Brain microvascular endothelial cell (primary cell): ENCODE measurements around the gene PLCG2.

Experiments
- DNase-seq: peaks from one replicate; pipeline ENCODE4 v3.0.0-alpha.2; 2020
- H3K27ac ChIP-seq: fragments of 250-450 bp; sonication (Bioruptor Pico); 2 replicates; pipeline ENCODE4 v1.5.1; 2020; ENCODE audit warnings: mild to moderate bottlenecking, moderate library complexity
- H3K27me3 ChIP-seq: fragments of 250-450 bp; sonication (Bioruptor Pico); replicated peaks from 2 replicates; pipeline ENCODE4 v1.5.1; 2020; ENCODE audit warnings: mild to moderate bottlenecking
- H3K36me3 ChIP-seq: fragments of 250-450 bp; sonication (Bioruptor Pico); replicated peaks from 2 replicates; pipeline ENCODE4 v1.5.1; 2020; ENCODE audit warnings: mild to moderate bottlenecking
- H3K4me3 ChIP-seq: 2 replicates; pipeline ENCODE4 v1.5.1; 2011; ENCODE audit warnings: low read depth, mild to moderate bottlenecking, control low read depth, low read length, moderate library complexity
- CTCF ChIP-seq: IDR thresholded peaks from 2 replicates; pipeline ENCODE4 v1.5.1; 2011; ENCODE audit warnings: low read depth, mild to moderate bottlenecking, moderate library complexity, low read length, control low read depth, inconsistent platforms; ENCODE audit errors: missing control alignments
- in situ Hi-C: cut with HindIII; loops from 2 replicates; pipeline ENCODE4 v1.10.0; 2017; ENCODE audit warnings: low sequenced_read_pairs, low pct_ligation_motif_present

Gene PLCG2

GRCh38 chr16:81885976-81886586 is 107.0 kb downstream of the PLCG2 start:
- no peaks in the 10 kb centered on the region for H3K36me3 ChIP-seq
- in situ Hi-C loops: no loop called here
- no peaks in the 10 kb centered on the region for H3K27me3 ChIP-seq
- H3K27ac ChIP-seq: no peak overlapping the region
- H3K4me3 ChIP-seq: no peak overlapping the region
- TF ChIP-seq CTCF: peak; percentile 82
- peak; percentile 16 for DNase-seq

- DNase-seq: no peak
- no peaks in the 10 kb centered on the region for H3K36me3 ChIP-seq
- no peak overlapping the region for H3K27ac ChIP-seq
- no peak for TF ChIP-seq CTCF
- H3K27me3 ChIP-seq: no peaks in the 10 kb centered on the region
- in situ Hi-C loops: no loop called here
- no peak overlapping the region for H3K4me3 ChIP-seq
These were observed 109.7 kb downstream of the PLCG2 start for GRCh38 chr16:81888520-81889394.

GRCh38 chr16:81891736-81892364 is 112.8 kb downstream of the PLCG2 start:
- Histone ChIP-seq H3K27me3 (no peaks in the 10 kb centered on the region), H3K27ac (no peak overlapping the region), H3K4me3 (no peak overlapping the region), H3K36me3 (no peaks in the 10 kb centered on the region)
- DNase-seq: peak; percentile 20
- no peak for TF ChIP-seq CTCF
- in situ Hi-C loops: no loop called here

DNA sequence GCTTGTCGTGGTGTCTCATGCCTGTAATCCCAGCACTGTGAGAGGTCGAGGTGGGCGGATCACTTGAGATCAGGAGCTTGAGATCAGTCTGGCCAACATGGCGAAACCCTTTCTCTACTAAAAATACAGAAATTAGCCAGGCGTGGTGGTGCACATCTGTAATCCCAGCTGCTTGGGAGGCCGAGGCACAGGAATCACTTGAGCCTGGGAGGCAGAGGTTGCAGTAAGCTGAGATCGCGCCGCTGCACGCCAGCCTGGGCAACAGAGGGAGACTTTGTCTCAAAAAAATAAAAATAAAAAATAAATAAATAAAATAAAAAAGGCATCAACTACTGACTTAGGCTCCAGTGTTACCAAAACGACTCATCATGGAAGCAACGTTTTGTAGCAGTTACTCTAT is 115.5 kb downstream of the PLCG2 start:
- in situ Hi-C loops: no loop called here
- H3K27ac ChIP-seq: no peak overlapping the region
- no peak for TF ChIP-seq CTCF
- DNase-seq: no peak
- no peaks in the 10 kb centered on the region for H3K27me3 ChIP-seq
- no peaks in the 10 kb centered on the region for H3K36me3 ChIP-seq
- H3K4me3 ChIP-seq: no peak overlapping the region

DNA sequence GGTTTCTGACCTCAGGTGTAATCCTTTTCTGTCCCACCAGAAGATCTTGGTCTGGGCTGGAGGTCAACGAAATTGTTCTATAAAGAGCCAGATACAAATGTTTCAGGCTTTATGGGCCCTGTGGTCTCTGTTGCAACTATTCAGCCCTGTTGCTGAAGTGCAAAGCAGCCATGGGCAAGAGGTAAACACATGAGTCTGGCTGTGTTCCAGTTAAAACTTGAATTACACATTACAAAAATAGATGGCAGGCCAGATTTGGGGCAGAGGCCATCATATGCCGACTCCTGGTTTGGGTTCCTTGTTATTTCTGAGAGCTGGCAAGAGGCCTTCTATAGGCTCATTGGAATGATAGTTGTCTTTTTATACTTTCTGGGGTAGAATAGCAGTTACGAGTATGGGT is 117.8 kb downstream of the PLCG2 start:
- no peak for DNase-seq
- Histone ChIP-seq H3K27ac (no peak overlapping the region), H3K36me3 (no peaks in the 10 kb centered on the region), H3K27me3 (no peaks in the 10 kb centered on the region), H3K4me3 (no peak overlapping the region)
- in situ Hi-C loops: no loop called here
- no peak for TF ChIP-seq CTCF
